Mammary epithelial cell (primary cell): ENCODE data around the gene THOC6.

Experiments
- EZH2 ChIP-seq: IDR thresholded peaks from 2 replicates; pipeline ENCODE4 v1.6.1; 2012; ENCODE audit warnings: low read length, inconsistent platforms, borderline replicate concordance
- TF ChIP-seq, protein P1 (sequence below), 2 donors: IDR thresholded peaks in 1 of 2; conservative IDR thresholded peaks in 1 of 2; 2 replicates each; pipeline ENCODE4 v1.5.1; 2011 to 2012; ENCODE audit warnings: inconsistent platforms in 2 of 2, low read length in 2 of 2, mild to moderate bottlenecking in 2 of 2, control low read depth in 1 of 2, low read depth in 1 of 2; ENCODE audit not compliant: insufficient read depth in 1 of 2; ENCODE audit errors: extremely low read depth in 1 of 2

DNA sequence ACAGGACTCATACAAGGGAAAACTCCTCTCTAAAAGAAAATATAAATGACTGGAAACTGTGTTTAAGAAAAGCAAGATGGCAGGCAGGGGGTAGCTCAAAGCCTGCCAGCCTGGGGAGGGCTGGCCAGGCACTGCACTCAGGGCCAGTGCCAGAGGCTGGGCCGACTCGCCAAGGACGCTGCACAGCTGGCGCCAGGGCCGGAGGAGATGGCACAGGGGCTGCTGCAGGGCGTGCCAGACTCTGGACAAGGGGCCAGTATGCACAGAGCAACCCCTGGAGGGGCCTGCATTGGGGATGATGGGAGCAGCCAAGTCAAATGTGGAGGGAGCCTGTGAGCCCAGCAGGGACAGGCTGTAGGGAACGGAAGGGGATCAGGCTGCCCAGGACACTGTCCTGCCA, 47.6 kb upstream of the THOC6 start:
- no peak for TF ChIP-seq EZH2
- TF ChIP-seq, protein P1, sequence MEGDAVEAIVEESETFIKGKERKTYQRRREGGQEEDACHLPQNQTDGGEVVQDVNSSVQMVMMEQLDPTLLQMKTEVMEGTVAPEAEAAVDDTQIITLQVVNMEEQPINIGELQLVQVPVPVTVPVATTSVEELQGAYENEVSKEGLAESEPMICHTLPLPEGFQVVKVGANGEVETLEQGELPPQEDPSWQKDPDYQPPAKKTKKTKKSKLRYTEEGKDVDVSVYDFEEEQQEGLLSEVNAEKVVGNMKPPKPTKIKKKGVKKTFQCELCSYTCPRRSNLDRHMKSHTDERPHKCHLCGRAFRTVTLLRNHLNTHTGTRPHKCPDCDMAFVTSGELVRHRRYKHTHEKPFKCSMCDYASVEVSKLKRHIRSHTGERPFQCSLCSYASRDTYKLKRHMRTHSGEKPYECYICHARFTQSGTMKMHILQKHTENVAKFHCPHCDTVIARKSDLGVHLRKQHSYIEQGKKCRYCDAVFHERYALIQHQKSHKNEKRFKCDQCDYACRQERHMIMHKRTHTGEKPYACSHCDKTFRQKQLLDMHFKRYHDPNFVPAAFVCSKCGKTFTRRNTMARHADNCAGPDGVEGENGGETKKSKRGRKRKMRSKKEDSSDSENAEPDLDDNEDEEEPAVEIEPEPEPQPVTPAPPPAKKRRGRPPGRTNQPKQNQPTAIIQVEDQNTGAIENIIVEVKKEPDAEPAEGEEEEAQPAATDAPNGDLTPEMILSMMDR (conservative IDR thresholded peaks at IDR 0.05 in 1 of 2, IDR thresholded peaks at IDR 0.05 in 1 of 2; ENCODE audit: extremely low read depth in 1 of 2, insufficient read depth in 1 of 2, low read depth in 1 of 2, low read length in 2 of 2) = no peak
